PC-3 (cell line): Measurements from ENCODE around the gene LARP4B. TPM values are rescaled to one million over a fixed set of nuclear protein-coding genes. Genes with fewer than 3 reads are reported as not detected.

Experiments used
- ATAC-seq: fragments of 200-7000 bp; cut with Tn5 transposase; 2 replicates; pipeline ENCODE4 v1.9.1; 2020; ENCODE audit warnings: mild to moderate bottlenecking, moderate library complexity
- BruUV-seq: library from RNA; stranded (reverse); fragments of 400-500 nt; replicated peaks from 2 replicates; lab custom pipeline; 2021; lab: Mats Ljungman, UMichigan
- CTCF ChIA-PET: fragments of 300-600 bp; sonication (Branson Sonifier 250); formaldehyde crosslinking; loops from one replicate; lab custom pipeline; 2022; ENCODE audit warnings: antibody characterized with exemption; lab: Charles Lee
- POLR2A ChIA-PET: fragments of 300-600 bp; sonication (Branson Sonifier 250); formaldehyde crosslinking; loops from one replicate; lab custom pipeline; 2022; ENCODE audit warnings: antibody characterized with exemption; ENCODE audit not compliant: unreplicated experiment; lab: Charles Lee
- DNase-seq: peaks from one replicate; pipeline ENCODE4 v3.0.0-alpha.2; 2015
- H2AFZ ChIP-seq: fragments of 300-600 bp; sonication (generic); 2 replicates; pipeline ENCODE4 v1.6.0; 2016; ENCODE audit warnings: antibody characterized with exemption, low read length
- H3F3A ChIP-seq: fragments of 300-600 bp; sonication (generic); one replicate; pipeline ENCODE4 v1.6.0; 2017; ENCODE audit warnings: antibody characterized with exemption, low read length, control low read depth, mild to moderate bottlenecking; ENCODE audit not compliant: unreplicated experiment
- H3K27ac ChIP-seq: fragments of 300-600 bp; sonication (generic); 2 replicates; pipeline ENCODE4 v1.5.1; 2016; ENCODE audit warnings: mild to moderate bottlenecking, low read length
- H3K27me3 ChIP-seq: fragments of 300-600 bp; sonication (generic); 2 replicates; pipeline ENCODE4 v1.6.1; 2016; ENCODE audit warnings: low read length, mixed read lengths
- H3K36me3 ChIP-seq: fragments of 300-600 bp; sonication (generic); 2 replicates; pipeline ENCODE4 v1.6.1; 2016; ENCODE audit warnings: low read depth, mixed run types, low read length, mixed read lengths
- H3K4me1 ChIP-seq: fragments of 300-600 bp; sonication (generic); 2 replicates; pipeline ENCODE4 v1.5.1; 2016; ENCODE audit warnings: low read length; ENCODE audit not compliant: insufficient read depth
- H3K4me2 ChIP-seq: fragments of 300-600 bp; sonication (generic); 2 replicates; pipeline ENCODE4 v1.6.0; 2016; ENCODE audit warnings: low read length
- H3K4me3 ChIP-seq: fragments of 300-600 bp; sonication (generic); 2 replicates; pipeline ENCODE4 v1.5.1; 2016; ENCODE audit warnings: mild to moderate bottlenecking, low read length, mixed read lengths
- H3K79me2 ChIP-seq: fragments of 300-600 bp; sonication (generic); 2 replicates; pipeline ENCODE4 v1.6.1; 2017; ENCODE audit warnings: low read length, mixed read lengths
- H3K9ac ChIP-seq: fragments of 300-600 bp; sonication (generic); 2 replicates; pipeline ENCODE4 v1.6.0; 2016; ENCODE audit warnings: mild to moderate bottlenecking, low read length
- H3K9me2 ChIP-seq: fragments of 300-600 bp; sonication (generic); replicated peaks from 2 replicates; pipeline ENCODE4 v1.6.1; 2016; ENCODE audit warnings: mixed run types, low read length, mixed read lengths
- H3K9me3 ChIP-seq: fragments of 300-600 bp; sonication (generic); 2 replicates; pipeline ENCODE4 v1.6.1; 2016; ENCODE audit warnings: low read length, mixed read lengths
- H4K20me1 ChIP-seq: fragments of 300-600 bp; sonication (generic); 2 replicates; pipeline ENCODE4 v1.6.1; 2016; ENCODE audit warnings: low read length, mixed read lengths
- CTCF ChIP-seq: fragments of 300-600 bp; sonication (generic); conservative IDR thresholded peaks from 2 replicates; pipeline ENCODE4 v1.5.1; 2017; ENCODE audit warnings: antibody characterized with exemption, low read depth, mild to moderate bottlenecking, low read length
- EZH2 ChIP-seq: fragments of 300-600 bp; sonication (generic); IDR thresholded peaks from one replicate; pipeline ENCODE4 v1.6.1; 2017; ENCODE audit warnings: antibody characterized with exemption, mild to moderate bottlenecking, low read length; ENCODE audit not compliant: unreplicated experiment
- EZH2phosphoT487 ChIP-seq: fragments of 300-600 bp; sonication (generic); IDR thresholded peaks from 2 replicates; pipeline ENCODE4 v1.6.1; 2018; ENCODE audit warnings: mild to moderate bottlenecking, antibody characterized with exemption, low read length, borderline replicate concordance
- intact Hi-C: fragments of 100-400 bp; cut with micrococcal nuclease; formaldehyde crosslinking; loops from 2 replicates; pipeline ENCODE4 v1.9.0; 2023
- total RNA-seq: library from RNA; depleted of rRNA; stranded (reverse); fragments of >200 nt; gene quantifications from 2 replicates; pipeline ENCODE4 v1.2.3, GENCODE V29; 2014

Gene LARP4B
- total RNA-seq, 1 experiment from 2014 or later = 33.9 TPM

- intact Hi-C loops = no loop called here
- POLR2A ChIA-PET = no interaction called here
Measured at GRCh38 chr10:809671-810350, 121.7 kb downstream of the LARP4B start.

GRCh38 chr10:807958-808353, 123.5 kb downstream of the LARP4B start:
- ATAC-seq (no peak), DNase-seq (no peak)
- ChIA-PET CTCF (no interaction called here), POLR2A (no interaction called here)
- no TSS peak for BruUV-seq
- H3K9me3 ChIP-seq = no peaks in the 10 kb centered on the region
- no peaks in the 10 kb centered on the region for H4K20me1 ChIP-seq
- no peak overlapping the region for H2AFZ ChIP-seq
- H3K4me3 ChIP-seq = no peak overlapping the region
- intact Hi-C loops = no loop called here
- no peak overlapping the region for H3K27ac ChIP-seq
- H3K4me1 ChIP-seq = no peaks in the 10 kb centered on the region
- no peak overlapping the region for H3K4me2 ChIP-seq
- H3K79me2 ChIP-seq = no peaks in the 10 kb centered on the region
- no peaks in the 10 kb centered on the region for H3K27me3 ChIP-seq
- no peaks in the 10 kb centered on the region for H3K36me3 ChIP-seq
- TF ChIP-seq EZH2 (no peak), CTCF (no peak), EZH2phosphoT487 (no peak)
- H3K9ac ChIP-seq = no peak overlapping the region
- H3K9me2 ChIP-seq = no peaks in the 10 kb centered on the region
- H3F3A ChIP-seq = no peaks in the 10 kb centered on the region

More at GRCh38 chr10:809671-810350, 121.7 kb downstream of the LARP4B start:
- ATAC-seq (no peak), DNase-seq (no peak)
- H3K9me3 ChIP-seq = no peaks in the 10 kb centered on the region
- H3K27ac ChIP-seq = no peak overlapping the region
- no peaks in the 10 kb centered on the region for H3K4me1 ChIP-seq
- H3K4me3 ChIP-seq = no peak overlapping the region
- H4K20me1 ChIP-seq = no peaks in the 10 kb centered on the region
- CTCF ChIA-PET = no interaction called here
- no peaks in the 10 kb centered on the region; the same call in 1 of the 2 replicates for H3K36me3 ChIP-seq
- H3F3A ChIP-seq = no peaks in the 10 kb centered on the region
- no peak overlapping the region for H2AFZ ChIP-seq
- no peak overlapping the region for H3K9ac ChIP-seq
- H3K79me2 ChIP-seq = no peaks in the 10 kb centered on the region
- TF ChIP-seq EZH2 (no peak), CTCF (no peak), EZH2phosphoT487 (no peak)
- no TSS peak for BruUV-seq
- H3K27me3 ChIP-seq = no peaks in the 10 kb centered on the region
- no peak overlapping the region for H3K4me2 ChIP-seq
- H3K9me2 ChIP-seq = no peaks in the 10 kb centered on the region

- no peak overlapping the region for H2AFZ ChIP-seq
- ChIA-PET CTCF (no interaction called here), POLR2A (no interaction called here)
- H3K9ac ChIP-seq = no peak overlapping the region
- H3K27me3 ChIP-seq = no peaks in the 10 kb centered on the region
- BruUV-seq = no TSS peak
- no peak overlapping the region for H3K4me2 ChIP-seq
- H3K79me2 ChIP-seq = no peaks in the 10 kb centered on the region
- H3K9me2 ChIP-seq = no peaks in the 10 kb centered on the region
- H3F3A ChIP-seq = no peaks in the 10 kb centered on the region
- no peaks in the 10 kb centered on the region for H3K36me3 ChIP-seq
- H3K27ac ChIP-seq = no peak overlapping the region
- no peak for DNase-seq
- H3K4me3 ChIP-seq = no peak overlapping the region
- H3K9me3 ChIP-seq = no peaks in the 10 kb centered on the region
- TF ChIP-seq CTCF (no peak), EZH2phosphoT487 (no peak), EZH2 (no peak)
- intact Hi-C loops = no loop called here
- no peaks in the 10 kb centered on the region for H3K4me1 ChIP-seq
- H4K20me1 ChIP-seq = no peaks in the 10 kb centered on the region
- no peak for ATAC-seq
Measured at GRCh38 chr10:807163-807957, 124.1 kb downstream of the LARP4B start.
